ENCODE measurements around the gene SNAPIN.

Gene SNAPIN

DNA sequence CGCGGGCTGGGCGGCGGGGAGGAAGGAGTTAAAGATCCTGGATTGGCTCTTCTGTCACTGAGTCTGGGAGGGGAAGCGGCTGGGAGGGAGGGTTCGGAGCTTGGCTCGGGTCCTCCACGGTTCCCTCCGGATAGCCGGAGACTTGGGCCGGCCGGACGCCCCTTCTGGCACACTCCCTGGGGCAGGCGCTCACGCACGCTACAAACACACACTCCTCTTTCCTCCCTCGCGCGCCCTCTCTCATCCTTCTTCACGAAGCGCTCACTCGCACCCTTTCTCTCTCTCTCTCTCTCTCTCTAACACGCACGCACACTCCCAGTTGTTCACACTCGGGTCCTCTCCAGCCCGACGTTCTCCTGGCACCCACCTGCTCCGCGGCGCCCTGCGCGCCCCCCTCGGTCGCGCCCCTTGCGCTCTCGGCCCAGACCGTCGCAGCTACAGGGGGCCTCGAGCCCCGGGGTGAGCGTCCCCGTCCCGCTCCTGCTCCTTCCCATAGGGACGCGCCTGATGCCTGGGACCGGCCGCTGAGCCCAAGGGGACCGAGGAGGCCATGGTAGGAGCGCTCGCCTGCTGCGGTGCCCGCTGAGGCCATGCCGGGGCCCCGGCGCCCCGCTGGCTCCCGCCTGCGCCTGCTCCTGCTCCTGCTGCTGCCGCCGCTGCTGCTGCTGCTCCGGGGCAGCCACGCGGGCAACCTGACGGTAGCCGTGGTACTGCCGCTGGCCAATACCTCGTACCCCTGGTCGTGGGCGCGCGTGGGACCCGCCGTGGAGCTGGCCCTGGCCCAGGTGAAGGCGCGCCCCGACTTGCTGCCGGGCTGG lies 20.2 kb downstream of the SNAPIN start, which contains the start of gene NPR1:
NPR1 (plus strand) TSS at position 170 of the 818 bp plus-strand sequence; CDS start at position 591, 421 bp downstream.
- no peak for DNase-seq (ENCODE audit: low spot score)

GRCh38 chr1:153679337-153680119 lies 21.0 kb downstream of the SNAPIN start:
- no peak for DNase-seq (ENCODE audit: low spot score)

DNA sequence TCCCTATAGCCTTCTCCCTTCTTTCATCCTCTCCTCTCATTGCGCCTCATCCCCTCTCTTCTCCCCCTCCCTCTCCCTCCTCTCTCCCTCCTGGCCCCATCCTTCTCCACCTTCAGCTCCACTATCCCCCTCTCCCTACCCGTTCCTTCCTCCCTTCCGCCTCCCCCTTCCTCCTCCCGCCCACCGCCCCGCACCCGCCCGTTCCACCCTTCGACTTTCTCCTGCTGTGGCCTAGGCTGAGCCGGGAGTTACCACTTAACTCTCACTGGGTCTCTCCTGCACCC lies 21.6 kb downstream of the SNAPIN start:
- no peak for DNase-seq (ENCODE audit: low spot score)

DNA sequence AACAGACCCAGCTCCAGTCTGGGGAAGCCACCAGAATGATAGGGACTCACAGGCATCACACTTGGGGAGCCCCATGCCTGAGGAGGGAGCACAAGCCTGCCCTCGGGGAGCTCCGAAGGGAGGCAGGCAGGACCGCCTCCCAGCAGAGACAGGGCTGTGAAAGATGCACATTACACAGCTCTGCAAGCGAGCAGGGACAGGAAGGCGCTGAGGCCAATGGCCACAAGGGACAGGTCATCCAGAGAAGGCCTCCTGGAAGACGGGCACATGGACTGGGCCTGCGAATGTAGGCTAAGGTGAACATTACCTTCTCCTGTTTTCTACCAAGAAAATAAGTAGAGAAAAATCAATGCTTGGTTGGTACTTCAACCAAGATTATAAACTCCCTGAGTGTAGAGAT lies 24.2 kb downstream of the SNAPIN start:
- no peak for DNase-seq (ENCODE audit: low spot score)

DNA sequence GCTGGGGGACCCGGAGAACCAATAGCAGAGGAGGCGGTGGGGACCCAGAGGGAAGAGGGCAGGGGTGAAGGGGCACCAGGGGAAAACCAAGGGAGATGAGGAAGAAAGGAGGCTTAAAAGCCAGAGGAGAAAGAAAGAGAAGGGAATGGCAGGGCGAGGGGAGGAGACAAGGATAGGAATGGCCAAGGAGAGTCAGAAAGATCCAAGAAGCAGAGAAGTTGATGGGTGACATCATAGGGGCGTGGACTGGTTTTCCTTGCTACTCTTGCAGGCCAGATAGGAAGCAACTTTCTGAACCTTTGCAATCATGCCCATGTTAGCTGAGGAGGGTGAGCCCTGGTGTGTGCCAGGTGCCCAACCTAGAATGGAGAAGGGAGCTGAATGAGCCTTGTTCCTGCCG lies 25.4 kb downstream of the SNAPIN start:
- no peak for DNase-seq (ENCODE audit: low spot score)

GRCh38 chr1:153684892-153685291 lies 26.4 kb downstream of the SNAPIN start:
- no peak for DNase-seq (ENCODE audit: low spot score)

DNA sequence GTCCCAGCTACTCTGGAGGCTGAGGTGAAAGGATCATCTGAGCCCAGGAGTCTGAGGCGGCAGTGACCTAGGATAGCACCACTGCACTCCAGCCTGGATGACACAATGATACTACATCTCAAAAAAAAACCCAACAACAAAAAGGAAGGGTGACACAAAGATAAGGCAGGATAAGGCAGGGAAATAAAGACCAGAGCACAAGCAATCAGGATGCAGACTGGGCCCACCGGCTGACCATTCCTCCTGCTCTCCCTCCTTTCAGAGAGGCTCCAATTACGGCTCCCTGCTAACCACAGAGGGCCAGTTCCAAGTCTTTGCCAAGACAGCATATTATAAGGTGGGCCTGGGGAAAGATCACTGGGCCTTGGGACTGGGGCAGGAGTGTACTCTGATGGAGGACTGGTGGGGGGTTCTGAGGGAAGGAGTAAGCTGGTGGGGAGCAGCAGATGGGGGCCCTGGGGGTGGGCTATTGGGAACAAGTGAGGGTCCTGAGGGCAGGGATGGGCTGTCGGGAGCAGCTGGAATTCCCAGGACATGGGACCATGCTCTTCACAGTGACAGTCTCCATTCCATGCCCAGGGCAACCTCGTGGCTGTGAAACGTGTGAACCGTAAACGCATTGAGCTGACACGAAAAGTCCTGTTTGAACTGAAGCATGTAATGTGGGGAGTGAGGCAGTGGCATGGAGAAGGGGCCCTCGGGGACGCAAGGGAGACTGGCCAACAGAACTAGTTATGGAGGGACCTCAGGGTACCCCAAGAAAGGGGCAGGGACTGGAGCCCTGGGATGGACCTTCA lies 27.2 kb downstream of the SNAPIN start:
- DNase-seq (ENCODE audit: low spot score), result no peak

GRCh38 chr1:153687346-153688125 lies 29.0 kb downstream of the SNAPIN start:
- no peak for DNase-seq (ENCODE audit: low spot score)

DNA sequence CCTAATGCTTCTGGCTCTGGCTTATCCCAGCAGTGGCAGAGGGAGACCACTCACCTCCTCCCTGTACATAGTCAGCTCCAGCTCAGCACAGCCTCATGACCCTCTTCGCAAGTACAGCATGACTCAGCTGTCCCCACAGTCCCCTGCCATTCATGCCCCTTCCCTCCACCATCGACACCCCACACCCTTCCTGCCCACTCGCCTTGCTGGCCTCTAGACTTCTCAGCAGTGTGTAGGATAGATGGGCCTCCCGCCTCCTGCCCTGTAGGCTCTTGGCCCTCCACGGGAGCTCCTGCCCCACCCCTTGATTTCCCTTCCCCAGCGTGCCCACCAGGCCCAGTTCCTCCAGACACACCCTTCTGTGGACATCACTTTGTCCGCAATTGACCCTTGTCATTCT lies 29.8 kb downstream of the SNAPIN start:
- DNase-seq (ENCODE audit: low spot score), result no peak

DNA sequence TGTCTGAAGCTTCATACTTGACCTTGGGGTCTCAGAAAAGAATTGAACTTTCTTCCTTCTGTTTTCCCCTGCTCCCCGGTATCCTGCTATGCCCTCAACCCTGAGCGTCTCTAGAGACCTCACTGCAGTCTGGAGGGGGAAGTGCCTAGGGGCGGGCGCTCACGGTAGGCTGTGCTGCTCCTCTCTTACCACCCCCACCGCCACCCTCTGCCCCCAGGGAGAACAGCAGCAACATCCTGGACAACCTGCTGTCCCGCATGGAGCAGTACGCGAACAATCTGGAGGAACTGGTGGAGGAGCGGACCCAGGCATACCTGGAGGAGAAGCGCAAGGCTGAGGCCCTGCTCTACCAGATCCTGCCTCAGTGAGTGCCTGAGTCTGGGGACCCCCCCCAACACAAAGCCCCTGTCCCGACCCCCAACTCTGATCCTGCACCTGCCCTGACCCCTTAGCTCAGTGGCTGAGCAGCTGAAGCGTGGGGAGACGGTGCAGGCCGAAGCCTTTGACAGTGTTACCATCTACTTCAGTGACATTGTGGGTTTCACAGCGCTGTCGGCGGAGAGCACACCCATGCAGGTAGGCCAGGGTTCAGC lies 30.3 kb downstream of the SNAPIN start:
- no peak for DNase-seq (ENCODE audit: low spot score)

DNA sequence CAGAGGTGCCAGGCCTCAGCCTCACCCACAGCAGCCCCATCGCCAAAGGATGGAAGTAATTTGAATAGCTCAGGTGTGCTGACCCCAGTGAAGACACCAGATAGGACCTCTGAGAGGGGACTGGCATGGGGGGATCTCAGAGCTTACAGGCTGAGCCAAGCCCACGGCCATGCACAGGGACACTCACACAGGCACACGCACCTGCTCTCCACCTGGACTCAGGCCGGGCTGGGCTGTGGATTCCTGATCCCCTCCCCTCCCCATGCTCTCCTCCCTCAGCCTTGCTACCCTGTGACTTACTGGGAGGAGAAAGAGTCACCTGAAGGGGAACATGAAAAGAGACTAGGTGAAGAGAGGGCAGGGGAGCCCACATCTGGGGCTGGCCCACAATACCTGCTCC lies 35.0 kb downstream of the SNAPIN start:
- no peak for DNase-seq (ENCODE audit: low spot score)

DNA sequence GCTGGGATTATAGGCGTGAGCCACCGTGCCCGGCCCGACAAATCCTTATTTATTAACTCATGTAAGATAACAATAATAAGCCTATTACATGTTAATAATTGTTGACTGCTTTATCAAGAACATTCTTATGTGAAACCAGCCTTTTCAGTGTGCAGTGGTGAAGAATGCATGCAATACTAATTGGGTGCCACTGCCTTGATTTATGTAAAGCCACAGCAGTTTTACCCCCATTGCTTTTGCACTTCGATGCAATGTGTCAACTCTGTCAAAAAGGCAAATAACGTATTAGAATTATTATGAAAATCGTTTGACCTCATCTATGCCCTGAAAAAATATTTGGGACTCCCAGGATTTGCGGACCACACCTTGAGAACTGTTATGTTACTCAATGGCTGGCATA lies 38.2 kb downstream of the SNAPIN start:
- no peak for DNase-seq (ENCODE audit: low spot score)

- DNase-seq (ENCODE audit: low spot score), result no peak
These were observed 38.9 kb downstream of the SNAPIN start for GRCh38 chr1:153697191-153698019.

- DNase-seq (ENCODE audit: low spot score), result no peak
These were observed 39.8 kb downstream of the SNAPIN start for GRCh38 chr1:153698020-153698922.

DNA sequence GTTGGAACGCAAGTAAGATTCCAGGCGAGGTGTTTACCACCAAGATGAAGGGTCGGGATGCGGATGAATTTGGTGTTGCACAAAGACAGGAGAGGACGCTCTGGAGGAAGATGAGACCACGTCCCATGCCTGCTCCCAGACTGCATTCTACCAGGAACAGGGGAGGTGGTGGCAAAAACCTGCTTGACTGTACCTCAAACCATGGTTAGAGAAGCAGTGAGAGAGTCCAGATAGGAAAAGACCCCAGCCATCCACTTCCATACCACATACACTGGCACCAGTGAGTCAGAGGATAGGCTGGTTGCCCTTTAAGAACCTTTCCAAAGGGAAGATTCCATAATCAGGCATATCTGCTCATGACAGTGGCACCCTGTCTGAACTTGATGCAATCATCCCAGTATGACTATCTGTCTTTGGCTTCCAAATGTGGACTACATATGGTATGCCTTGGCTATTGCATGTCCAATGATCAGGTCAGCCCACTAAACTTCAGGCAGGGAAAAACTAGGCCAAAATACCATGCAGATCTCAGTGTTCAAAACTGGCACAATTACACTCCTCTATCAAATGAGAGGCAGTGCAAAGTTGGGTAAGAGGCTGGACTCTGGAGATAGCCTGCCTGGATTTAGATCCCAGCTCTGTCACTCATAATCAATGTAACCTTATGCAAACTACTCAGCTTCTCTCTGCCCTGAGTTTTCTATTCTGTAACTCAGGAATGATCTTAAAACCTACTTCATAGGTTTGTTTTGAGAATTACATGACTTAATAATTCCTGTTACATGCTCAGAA lies 40.6 kb downstream of the SNAPIN start:
- DNase-seq (ENCODE audit: low spot score), result no peak

DNA sequence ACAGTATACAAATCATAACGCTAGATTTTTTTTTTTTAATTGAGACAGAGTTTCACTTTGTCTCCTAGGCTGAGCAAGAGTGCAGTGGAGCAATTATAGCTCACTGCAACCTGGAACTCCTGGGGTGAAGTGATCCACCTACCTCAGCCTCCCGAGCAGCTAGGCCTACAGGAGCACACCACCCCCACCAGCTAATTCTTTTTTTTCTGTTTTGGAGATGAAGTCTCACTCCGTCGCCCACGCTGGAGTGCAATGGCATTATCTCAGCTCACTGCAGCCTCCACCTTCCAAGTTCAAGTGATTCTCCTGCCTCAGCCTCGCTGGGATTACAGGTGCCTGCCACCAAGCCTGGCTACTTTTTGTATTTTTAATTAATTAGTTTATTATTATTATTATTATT lies 41.3 kb downstream of the SNAPIN start:
- DNase-seq (ENCODE audit: low spot score), result no peak

DNA sequence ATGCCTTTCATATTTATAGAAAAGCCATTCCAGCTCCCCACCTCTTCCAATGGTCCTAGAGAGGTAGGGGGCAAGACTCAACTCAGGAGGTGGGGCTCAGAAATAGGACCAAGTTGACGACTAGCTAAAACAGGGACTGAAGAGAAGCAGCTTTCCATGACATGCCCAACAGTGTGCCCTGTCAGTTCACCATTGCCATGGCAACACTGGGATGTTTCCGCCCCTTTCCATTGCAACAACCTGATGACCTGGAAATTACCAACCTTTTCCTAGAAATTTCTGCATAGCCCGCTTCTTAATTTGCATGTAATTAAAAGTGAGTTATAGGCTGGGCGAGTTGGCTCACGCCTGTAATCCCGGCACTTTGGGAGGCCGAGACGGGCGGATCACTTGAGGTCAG lies 47.0 kb downstream of the SNAPIN start:
- no peak for DNase-seq (ENCODE audit: low spot score)

DNA sequence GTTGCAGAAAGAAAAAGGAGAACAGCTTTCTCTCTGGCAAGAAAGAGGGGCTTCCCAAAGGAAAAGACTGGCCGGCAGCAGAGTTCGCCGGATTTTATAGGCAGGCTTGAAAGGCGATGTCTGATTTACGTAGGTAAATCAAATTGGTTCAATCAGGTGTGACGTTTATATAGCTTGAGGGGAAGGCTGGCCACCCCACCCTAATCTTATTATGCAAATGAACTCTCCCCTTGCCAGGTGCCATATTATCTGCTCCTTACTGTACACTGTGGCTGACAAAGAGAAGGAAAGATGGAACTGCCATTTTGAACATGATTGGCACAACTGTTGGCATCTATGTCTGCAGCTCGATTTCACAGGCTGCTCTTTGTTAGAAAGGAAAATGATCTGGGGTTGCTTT lies 52.5 kb downstream of the SNAPIN start:
- no peak for DNase-seq (ENCODE audit: low spot score)

Data from LoVo (cell line).